ENCODE data around the gene FAM171A2. TPM values are rescaled to one million over a fixed set of nuclear protein-coding genes. Genes with fewer than 3 reads are reported as not detected.

The FAM171A2 gene
- total RNA-seq, 1 experiment from 2014 or later: 27.5 TPM

DNA sequence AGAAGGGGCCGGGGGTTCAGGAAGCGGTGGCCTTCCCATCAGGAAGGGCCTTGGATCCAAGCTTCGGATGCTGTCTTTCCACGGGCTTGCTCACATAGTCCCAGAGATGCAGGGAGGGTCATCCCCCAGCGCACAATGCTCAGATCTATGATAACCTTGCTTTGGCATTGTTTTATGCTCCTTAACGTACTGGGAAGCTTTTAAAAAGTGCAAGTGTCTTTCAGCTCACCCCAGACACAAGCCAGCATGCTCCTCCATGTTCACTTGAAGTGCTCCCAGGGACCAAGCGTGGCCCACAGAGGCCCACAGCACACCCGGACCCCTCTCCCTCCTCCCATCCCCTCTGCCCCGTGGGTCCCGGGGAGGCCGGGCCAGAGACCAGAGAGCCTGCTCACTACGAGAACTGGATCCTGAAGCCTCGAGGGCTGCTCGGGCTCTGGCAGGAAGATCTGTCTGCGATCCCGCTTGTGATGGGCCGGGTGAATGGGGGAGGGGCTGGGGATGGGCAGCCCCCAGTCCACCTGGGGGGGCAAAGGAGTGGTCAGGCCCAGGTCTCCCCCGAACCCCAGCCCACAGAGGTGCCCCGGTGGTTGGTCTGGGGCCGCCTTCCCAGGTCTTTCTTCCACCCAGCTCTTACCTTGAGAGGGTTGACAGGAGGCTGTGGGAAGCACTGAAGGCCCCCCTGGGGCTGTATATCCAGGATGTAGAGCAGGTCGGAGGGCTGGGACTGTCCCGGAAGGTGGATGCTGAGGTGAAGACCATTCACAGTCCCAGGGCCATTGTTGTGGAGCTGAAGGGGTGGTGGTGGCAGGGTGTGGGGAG, 11.8 kb upstream of the FAM171A2 start:
- no peak overlapping the region for H3K27ac Mint-ChIP-seq
- peak overlapping the region; percentile 20 to 26; a peak in 3 of 5 replicates for H3K4me3 Mint-ChIP-seq
- H4K91ac ChIP-seq (ENCODE audit: insufficient read length, low read depth, low read length): no peak overlapping the region

More for the DNA sequence above, 11.8 kb upstream of the FAM171A2 start:
- Histone ChIP-seq H3K9me3 (ENCODE audit: control insufficient read depth, low read depth, low read length) (no peaks in the 10 kb centered on the region), H2AK5ac (ENCODE audit: insufficient read length, low read length) (no peak overlapping the region), H4K20me1 (ENCODE audit: control insufficient read depth, insufficient read depth, insufficient read length) (no peaks in the 10 kb centered on the region), H3K23ac (ENCODE audit: insufficient read length, low read depth, low read length) (no peak overlapping the region), H3K9ac (ENCODE audit: extremely low read depth, insufficient read length, low read length) (no peak overlapping the region), H2BK20ac (ENCODE audit: low read depth, low read length, poor library complexity, severe bottlenecking) (no peak overlapping the region), H2BK15ac (ENCODE audit: low read depth, low read length) (no peak overlapping the region), H3K4me1 (ENCODE audit: insufficient read depth, low read length) (peaks cover 8% of the 10 kb centered on the region), H3K27me3 (ENCODE audit: insufficient read depth, low read length) (no peaks in the 10 kb centered on the region; the same call in 1 of the 2 replicates), H3K56ac (ENCODE audit: insufficient read length, low read depth, low read length) (no peak overlapping the region), H2BK5ac (ENCODE audit: insufficient read length, low read length) (no peak overlapping the region), H3K79me1 (ENCODE audit: insufficient read depth, low read depth, low read length, poor library complexity, severe bottlenecking) (no peaks in the 10 kb centered on the region), H3K79me2 (ENCODE audit: insufficient read depth, low read length) (no peaks in the 10 kb centered on the region), H2BK12ac (ENCODE audit: insufficient read length, low read depth, low read length) (no peak overlapping the region), H3K18ac (ENCODE audit: insufficient read length, low read depth, low read length) (no peak overlapping the region), H3K4me2 (ENCODE audit: insufficient read depth, insufficient read length, low read length) (peak overlapping the region; percentile 51), H3K27ac (ENCODE audit: insufficient read length, low read depth, low read length) (no peak overlapping the region), H3K14ac (ENCODE audit: insufficient read depth, low read length) (no peak overlapping the region), H4K8ac (replicated peaks; ENCODE audit: insufficient read length, low read depth, low read length) (no peak overlapping the region), H3T11ph (ENCODE audit: low read length) (no peak overlapping the region), H3K4ac (ENCODE audit: low read depth, low read length) (no peak overlapping the region), H4K5ac (ENCODE audit: insufficient read length, low read depth, low read length) (no peak overlapping the region), H2BK120ac (ENCODE audit: low read depth, low read length, poor library complexity, severe bottlenecking) (no peak overlapping the region), H2AFZ (ENCODE audit: low read length) (no peak overlapping the region), H3K23me2 (ENCODE audit: insufficient read length, low read depth, low read length, poor library complexity, severe bottlenecking) (peaks cover 5% of the 10 kb centered on the region)
- DNase-seq: peak; percentile 71
- Mint-ChIP-seq H3K36me3 (ENCODE audit: insufficient read depth in 1 of 3, low read depth in 3 of 3) (peaks cover 0 to 4% (median 0%) of the 10 kb centered on the region in 3 experiments; a peak in 1 of 7 replicates), H3K4me1 (peaks cover 10 to 29% of the 10 kb centered on the region in 2 experiments), H3K27me3 (ENCODE audit: low read depth) (peaks cover 4% of the 10 kb centered on the region), H3K9me3 (no peaks in the 10 kb centered on the region; a peak in 1 of 5 replicates)
- TF ChIP-seq, protein P1, sequence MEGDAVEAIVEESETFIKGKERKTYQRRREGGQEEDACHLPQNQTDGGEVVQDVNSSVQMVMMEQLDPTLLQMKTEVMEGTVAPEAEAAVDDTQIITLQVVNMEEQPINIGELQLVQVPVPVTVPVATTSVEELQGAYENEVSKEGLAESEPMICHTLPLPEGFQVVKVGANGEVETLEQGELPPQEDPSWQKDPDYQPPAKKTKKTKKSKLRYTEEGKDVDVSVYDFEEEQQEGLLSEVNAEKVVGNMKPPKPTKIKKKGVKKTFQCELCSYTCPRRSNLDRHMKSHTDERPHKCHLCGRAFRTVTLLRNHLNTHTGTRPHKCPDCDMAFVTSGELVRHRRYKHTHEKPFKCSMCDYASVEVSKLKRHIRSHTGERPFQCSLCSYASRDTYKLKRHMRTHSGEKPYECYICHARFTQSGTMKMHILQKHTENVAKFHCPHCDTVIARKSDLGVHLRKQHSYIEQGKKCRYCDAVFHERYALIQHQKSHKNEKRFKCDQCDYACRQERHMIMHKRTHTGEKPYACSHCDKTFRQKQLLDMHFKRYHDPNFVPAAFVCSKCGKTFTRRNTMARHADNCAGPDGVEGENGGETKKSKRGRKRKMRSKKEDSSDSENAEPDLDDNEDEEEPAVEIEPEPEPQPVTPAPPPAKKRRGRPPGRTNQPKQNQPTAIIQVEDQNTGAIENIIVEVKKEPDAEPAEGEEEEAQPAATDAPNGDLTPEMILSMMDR (conservative IDR thresholded peaks at IDR 0.05): no peak
- no CpG with 5 or more reads among the region's 22 CpGs for WGBS (ENCODE audit: extremely low coverage, insufficient read length, low lambda C conversion rate)

Measured in H9 (cell line).